Measurements from ENCODE around the gene CCL7. TPM values are rescaled to one million over a fixed set of nuclear protein-coding genes. Genes with fewer than 3 reads are reported as not detected.

CCL7 gene
- not detected for total RNA-seq
- long read RNA-seq = 0 reads

- Histone ChIP-seq H3K9me3 (replicated peaks) (no peaks in the 10 kb centered on the region), H3K4me1 (no peaks in the 10 kb centered on the region), H3K4me3 (no peak within 1 kb of the TSS), H3K27ac (replicated peaks) (no peak within 1 kb of the TSS), H3K36me3 (no peaks in the 10 kb centered on the region), H3K27me3 (ENCODE audit: low read depth) (no peaks in the 10 kb centered on the region)
- TF ChIP-seq CTCF (IDR thresholded peaks at IDR 0.05; ENCODE audit: borderline replicate concordance) = no peak
- DNase-seq = no peak
- intact Hi-C loops (cut with micrococcal nuclease) = no loop called here
Observed at GRCh38 chr17:34269969-34270368, at the start of gene CCL7. CCL7 (plus strand) TSS chr17:34270221; CDS start chr17:34270291, 70 bp downstream.

GRCh38 chr17:34220752-34221395 is 49.1 kb upstream of the CCL7 start:
- Histone ChIP-seq H3K9me3 (replicated peaks) (peaks cover 1% of the 10 kb centered on the region), H3K27me3 (ENCODE audit: low read depth) (no peaks in the 10 kb centered on the region), H3K27ac (replicated peaks) (no peak overlapping the region), H3K4me1 (no peaks in the 10 kb centered on the region), H3K4me3 (no peak overlapping the region), H3K36me3 (no peaks in the 10 kb centered on the region)
- DNase-seq = no peak
- no peak for TF ChIP-seq CTCF (IDR thresholded peaks at IDR 0.05; ENCODE audit: borderline replicate concordance)
- intact Hi-C loops (cut with micrococcal nuclease) = no loop called here

- no peaks in the 10 kb centered on the region for H3K4me1 ChIP-seq
- no peaks in the 10 kb centered on the region for H3K36me3 ChIP-seq
- no peaks in the 10 kb centered on the region for H3K27me3 ChIP-seq (ENCODE audit: low read depth)
- H3K9me3 ChIP-seq (replicated peaks) = no peaks in the 10 kb centered on the region
- TF ChIP-seq CTCF (IDR thresholded peaks at IDR 0.05; ENCODE audit: borderline replicate concordance) = no peak
- no peak overlapping the region for H3K27ac ChIP-seq (replicated peaks)
- DNase-seq = no peak
- intact Hi-C loops (cut with micrococcal nuclease) = no loop called here
- H3K4me3 ChIP-seq = no peak overlapping the region
Observed at GRCh38 chr17:34221411-34221810, 48.6 kb upstream of the CCL7 start.

GRCh38 chr17:34222722-34223497 is 47.1 kb upstream of the CCL7 start:
- Histone ChIP-seq H3K4me3 (no peak overlapping the region), H3K27me3 (ENCODE audit: low read depth) (no peaks in the 10 kb centered on the region), H3K36me3 (no peaks in the 10 kb centered on the region), H3K4me1 (no peaks in the 10 kb centered on the region), H3K9me3 (replicated peaks) (no peaks in the 10 kb centered on the region), H3K27ac (replicated peaks) (no peak overlapping the region)
- no peak for TF ChIP-seq CTCF (IDR thresholded peaks at IDR 0.05; ENCODE audit: borderline replicate concordance)
- DNase-seq = no peak
- intact Hi-C loops (cut with micrococcal nuclease) = no loop called here

- intact Hi-C loops (cut with micrococcal nuclease) = no loop called here
- TF ChIP-seq CTCF (IDR thresholded peaks at IDR 0.05; ENCODE audit: borderline replicate concordance) = no peak
- Histone ChIP-seq H3K36me3 (no peaks in the 10 kb centered on the region), H3K4me1 (no peaks in the 10 kb centered on the region), H3K27ac (replicated peaks) (no peak overlapping the region), H3K9me3 (replicated peaks) (peaks cover 12% of the 10 kb centered on the region), H3K27me3 (ENCODE audit: low read depth) (no peaks in the 10 kb centered on the region), H3K4me3 (no peak overlapping the region)
- no peak for DNase-seq
Observed at GRCh38 chr17:34225046-34225445, 45.0 kb upstream of the CCL7 start.
